Ovary (tissue), 9 donors: ENCODE results near the gene ERP27. TPM values are rescaled to one million over a fixed set of nuclear protein-coding genes. Genes with fewer than 3 reads are reported as not detected.
A peak's percentile ranks its signal among the peaks of the same experiment; 100 is the strongest.

ENCODE experiments used
- DNase-seq, 5 donors: peaks; one replicate each; pipeline ENCODE4 v3.0.0-alpha.2; 2019 to 2020
- H3K27ac ChIP-seq, 2 donors: fragments of 200-600 bp; one replicate each; pipeline versions ENCODE4 v1.5.1 to v1.8.0; 2019 to 2022
- H3K27me3 ChIP-seq: fragments of 200-600 bp; one replicate; pipeline ENCODE4 v1.8.0; 2022
- H3K36me3 ChIP-seq: fragments of 200-600 bp; sonication (generic); one replicate; pipeline ENCODE4 v1.5.1; 2019
- H3K4me1 ChIP-seq: one replicate; pipeline ENCODE4 v1.8.1; 2013; ENCODE audit warnings: mild to moderate bottlenecking, moderate library complexity; ENCODE audit not compliant: insufficient read depth
- H3K4me3 ChIP-seq: fragments of 200-600 bp; sonication (generic); one replicate; pipeline ENCODE4 v1.5.1; 2017
- H3K9me3 ChIP-seq, 2 donors: fragments of 200-600 bp in 1 of 2; sonication (generic) in 1 of 2; one replicate each; pipeline versions ENCODE4 v1.5.1 to v1.8.1; 2013 to 2019; ENCODE audit warnings: mild to moderate bottlenecking in 1 of 2, moderate library complexity in 1 of 2
- CTCF ChIP-seq, 3 donors: fragments of 450-650 bp in 2 of 3; fragments of 200-600 bp in 1 of 3; IDR thresholded peaks; one replicate each; pipeline versions ENCODE4 v1.5.1 to v1.8.0; 2016 to 2022; ENCODE audit warnings: antibody characterized with exemption in 3 of 3, mild to moderate bottlenecking in 1 of 3
- EP300 ChIP-seq: sonication (generic); formaldehyde crosslinking; IDR thresholded peaks from one replicate; pipeline ENCODE4 v1.6.1; 2017; ENCODE audit warnings: antibody characterized with exemption
- POLR2A ChIP-seq: fragments of 450-650 bp; IDR thresholded peaks from one replicate; pipeline ENCODE4 v1.6.1; 2017; ENCODE audit warnings: antibody characterized with exemption, mild to moderate bottlenecking, moderate library complexity
- WGBS, 3 donors: extraction: QIAGEN DNeasy Blood & Tissue Kit in 1 of 3; methylation state at CpG; one replicate each; pipeline versions ENCODE4 v1.1.5 to v1.1.7; 2013 to 2017; 5-methylcytosine and 5-hydroxymethylcytosine counted together
- intact Hi-C, 4 donors: fragments of 100-400 bp; cut with DNase I; formaldehyde crosslinking; loops; one replicate each; pipeline versions ENCODE4 v1.11.0 to v1.15.1; 2022 to 2023
- polyA plus RNA-seq, 2 donors: library from polyadenylated mRNA; stranded (reverse); fragments of 200-250 nt in 1 of 2; fragments of 350-450 nt in 1 of 2; fragmentation: Illumina TruSeq in 1 of 2; extraction: RNeasy Lipid Tissue Mini Kit (QIAGEN cat#74804) in 1 of 2; gene quantifications; one replicate each; pipeline ENCODE4 v1.2.3, GENCODE V29; 2013 to 2014
- total RNA-seq, 7 donors: library from RNA; depleted of rRNA in 2 of 7; stranded (reverse); fragments of >200 nt in 2 of 7; fragmentation: NEBNext Ultra II Directional in 3 of 7; extraction: Animal tissue kit (Norgen Biotek cat#: 25700) in 3 of 7; gene quantifications; one replicate each; pipeline versions ENCODE4 v1.1.0 to v1.2.4, GENCODE V29; 2016 to 2023
- donor health status: DM: no; HTN: no; CAD: no; lungs with moderate emphysema.
- donor health status: DM: no; HTN: no; CAD: no.
- donor health status: Bipolar disorder and iron deficiency.
- donor health status: DM: yes; HTN: yes; CAD: no.
- donor health status: DM: no; HTN: no; CAD: no.
- donor health status: DM: yes; HTN: yes; CAD: no.

ERP27 gene
- total and polyA plus RNA-seq, 9 donors: 0.35 to 83.8 (median 1.9) TPM; not detected in 1

GRCh38 chr12:14962797-14963196 lies 24.5 kb upstream of the ERP27 start:
- Histone ChIP-seq H3K4me1 (peaks cover 2% of the 10 kb centered on the region), H3K36me3 (no peaks in the 10 kb centered on the region), H3K9me3 (no peaks in the 10 kb centered on the region), H3K27me3 (no peaks in the 10 kb centered on the region), H3K27ac (no peak overlapping the region), H3K4me3 (no peak overlapping the region)
- DNase-seq: no peak
- WGBS, 3 donors: 96 to 99% (median 98%) methylated on average over 3 of the region's 3 CpGs
- intact Hi-C loops: no loop called here
- TF ChIP-seq POLR2A: no peak
- TF ChIP-seq CTCF (IDR thresholded peaks at IDR 0.05): no peak
- TF ChIP-seq EP300: no peak

- no peaks in the 10 kb centered on the region for H3K9me3 ChIP-seq
- H3K27me3 ChIP-seq: no peaks in the 10 kb centered on the region
- TF ChIP-seq CTCF (IDR thresholded peaks at IDR 0.05) (no peak), EP300 (no peak), POLR2A (no peak)
- intact Hi-C loops: no loop called here
- 70 to 80% (median 75%) methylated on average over 3 of the region's 3 CpGs for WGBS, 3 donors
- peaks cover 2% of the 10 kb centered on the region for H3K4me1 ChIP-seq
- no peaks in the 10 kb centered on the region for H3K36me3 ChIP-seq
- H3K27ac ChIP-seq: no peak overlapping the region
- peak overlapping the region; percentile 35 for H3K4me3 ChIP-seq
- no peak for DNase-seq
These were observed 23.8 kb upstream of the ERP27 start for GRCh38 chr12:14962153-14962539.

- Histone ChIP-seq H3K9me3 (no peaks in the 10 kb centered on the region), H3K4me1 (peaks cover 2% of the 10 kb centered on the region), H3K27me3 (no peaks in the 10 kb centered on the region), H3K36me3 (no peaks in the 10 kb centered on the region), H3K27ac (no peak within 1 kb of the TSS), H3K4me3 (peak within 1 kb of the TSS; percentile 35)
- WGBS, 3 donors: 29 to 45% (median 34%) methylated on average over 14 of the region's 14 CpGs
- DNase-seq: no peak
- TF ChIP-seq POLR2A (no peak), CTCF (IDR thresholded peaks at IDR 0.05) (no peak), EP300 (no peak)
- intact Hi-C loops: no loop called here
These were observed 23.3 kb upstream of the ERP27 start, which contains the start of gene ARHGDIB for GRCh38 chr12:14961466-14962152. Gene ARHGDIB (minus strand): TSS chr12:14961601. CDS start chr12:14950712, 10,889 bp downstream.

- no peak overlapping the region for H3K27ac ChIP-seq
- no peaks in the 10 kb centered on the region for H3K36me3 ChIP-seq
- no peak for DNase-seq
- H3K4me1 ChIP-seq: peaks cover 2% of the 10 kb centered on the region
- H3K9me3 ChIP-seq: no peaks in the 10 kb centered on the region
- H3K27me3 ChIP-seq: no peaks in the 10 kb centered on the region
- TF ChIP-seq EP300 (no peak), POLR2A (no peak), CTCF (IDR thresholded peaks at IDR 0.05) (no peak)
- intact Hi-C loops: no loop called here
- H3K4me3 ChIP-seq: peak overlapping the region; percentile 35
- WGBS, 3 donors: 48 to 54% (median 52%) methylated on average over 13 of the region's 13 CpGs
These were observed 22.5 kb upstream of the ERP27 start for GRCh38 chr12:14960548-14961465.
